ENCODE data around the gene WDR1.

WDR1 gene

GRCh38 chr4:10075953-10076391 lies 40.6 kb downstream of the WDR1 start:
- H3K4me3 Mint-ChIP-seq = no peak overlapping the region
- intact Hi-C loops (cut with micrococcal nuclease) = no loop called here
- H3K27ac Mint-ChIP-seq = peak overlapping the region; percentile 38

GRCh38 chr4:10075158-10075863 lies 41.3 kb downstream of the WDR1 start:
- Mint-ChIP-seq H3K36me3 (ENCODE audit: low read depth) (peaks cover 89% of the 10 kb centered on the region), H3K4me3 (no peak overlapping the region), H3K4me1 (ENCODE audit: low read depth) (peaks cover 26% of the 10 kb centered on the region), H3K27me3 (no peaks in the 10 kb centered on the region), H3K9me3 (no peaks in the 10 kb centered on the region), H3K27ac (peak overlapping the region; percentile 38)
- intact Hi-C loops (cut with micrococcal nuclease) = no loop called here

More at GRCh38 chr4:10075953-10076391, 40.6 kb downstream of the WDR1 start:
- H3K4me1 Mint-ChIP-seq (ENCODE audit: low read depth) = peaks cover 32% of the 10 kb centered on the region
- H3K9me3 Mint-ChIP-seq = no peaks in the 10 kb centered on the region
- H3K27me3 Mint-ChIP-seq = no peaks in the 10 kb centered on the region
- H3K36me3 Mint-ChIP-seq (ENCODE audit: low read depth) = peaks cover 94% of the 10 kb centered on the region

GRCh38 chr4:10074767-10075105 lies 41.9 kb downstream of the WDR1 start:
- Mint-ChIP-seq H3K27me3 (no peaks in the 10 kb centered on the region), H3K27ac (no peak overlapping the region), H3K36me3 (ENCODE audit: low read depth) (peaks cover 89% of the 10 kb centered on the region), H3K4me3 (no peak overlapping the region), H3K9me3 (no peaks in the 10 kb centered on the region), H3K4me1 (ENCODE audit: low read depth) (peaks cover 23% of the 10 kb centered on the region)
- intact Hi-C loops (cut with micrococcal nuclease) = no loop called here

GRCh38 chr4:10074076-10074766 lies 42.4 kb downstream of the WDR1 start:
- no peaks in the 10 kb centered on the region for H3K9me3 Mint-ChIP-seq
- H3K27ac Mint-ChIP-seq = no peak overlapping the region
- H3K27me3 Mint-ChIP-seq = no peaks in the 10 kb centered on the region
- intact Hi-C loops (cut with micrococcal nuclease) = no loop called here
- peaks cover 89% of the 10 kb centered on the region for H3K36me3 Mint-ChIP-seq (ENCODE audit: low read depth)
- no peak overlapping the region for H3K4me3 Mint-ChIP-seq
- H3K4me1 Mint-ChIP-seq (ENCODE audit: low read depth) = peaks cover 18% of the 10 kb centered on the region

- Mint-ChIP-seq H3K4me3 (no peak overlapping the region), H3K4me1 (ENCODE audit: low read depth) (peaks cover under 1% of the 10 kb centered on the region), H3K27ac (peak overlapping the region; percentile 37), H3K36me3 (ENCODE audit: low read depth) (peaks cover 87% of the 10 kb centered on the region), H3K9me3 (no peaks in the 10 kb centered on the region), H3K27me3 (no peaks in the 10 kb centered on the region)
- intact Hi-C loops (cut with micrococcal nuclease) = no loop called here
These were observed 44.1 kb downstream of the WDR1 start for GRCh38 chr4:10072420-10073017.

GRCh38 chr4:10069075-10069642 lies 47.4 kb downstream of the WDR1 start:
- no peak overlapping the region for H3K27ac Mint-ChIP-seq
- H3K9me3 Mint-ChIP-seq = no peaks in the 10 kb centered on the region
- peaks cover 87% of the 10 kb centered on the region for H3K36me3 Mint-ChIP-seq (ENCODE audit: low read depth)
- no peak overlapping the region for H3K4me3 Mint-ChIP-seq
- H3K4me1 Mint-ChIP-seq (ENCODE audit: low read depth) = no peaks in the 10 kb centered on the region
- intact Hi-C loops (cut with micrococcal nuclease) = loop anchor here (10.0 kb wide), 1 partner anchor 374 kb away; no protein-coding TSS in a partner anchor
- no peaks in the 10 kb centered on the region for H3K27me3 Mint-ChIP-seq

- Mint-ChIP-seq H3K27me3 (no peaks in the 10 kb centered on the region), H3K4me3 (no peak overlapping the region), H3K4me1 (ENCODE audit: low read depth) (peaks cover 16% of the 10 kb centered on the region), H3K36me3 (ENCODE audit: low read depth) (peaks cover 67% of the 10 kb centered on the region), H3K9me3 (no peaks in the 10 kb centered on the region), H3K27ac (no peak overlapping the region)
- intact Hi-C loops (cut with micrococcal nuclease) = loop anchor here (10.0 kb wide), 1 partner anchor 372 kb away; no protein-coding TSS in a partner anchor
These were observed 49.6 kb downstream of the WDR1 start for GRCh38 chr4:10066670-10067651.

GRCh38 chr4:10066206-10066605 lies 50.4 kb downstream of the WDR1 start:
- Mint-ChIP-seq H3K4me1 (ENCODE audit: low read depth) (peaks cover 22% of the 10 kb centered on the region), H3K27ac (no peak overlapping the region), H3K36me3 (ENCODE audit: low read depth) (peaks cover 64% of the 10 kb centered on the region), H3K9me3 (no peaks in the 10 kb centered on the region), H3K27me3 (no peaks in the 10 kb centered on the region), H3K4me3 (no peak overlapping the region)
- intact Hi-C loops (cut with micrococcal nuclease) = loop anchor here (10.0 kb wide), 1 partner anchor 371 kb away; no protein-coding TSS in a partner anchor

- H3K4me3 Mint-ChIP-seq = no peak overlapping the region
- peak overlapping the region; percentile 78 for H3K27ac Mint-ChIP-seq
- H3K9me3 Mint-ChIP-seq = no peaks in the 10 kb centered on the region
- H3K27me3 Mint-ChIP-seq = no peaks in the 10 kb centered on the region
- H3K4me1 Mint-ChIP-seq (ENCODE audit: low read depth) = peaks cover 28% of the 10 kb centered on the region
- intact Hi-C loops (cut with micrococcal nuclease) = loop anchor here (1.0 to 10.0 kb wide), 4 partner anchors 44 to 369 kb away; no protein-coding TSS in a partner anchor
- peaks cover 46% of the 10 kb centered on the region for H3K36me3 Mint-ChIP-seq (ENCODE audit: low read depth)
These were observed 52.9 kb downstream of the WDR1 start for GRCh38 chr4:10063544-10064300.

GRCh38 chr4:10061650-10062415 lies 54.8 kb downstream of the WDR1 start:
- peaks cover 28% of the 10 kb centered on the region for H3K36me3 Mint-ChIP-seq (ENCODE audit: low read depth)
- no peak overlapping the region for H3K4me3 Mint-ChIP-seq
- intact Hi-C loops (cut with micrococcal nuclease) = loop anchor here (5.0 to 10.0 kb wide), 2 partner anchors 165 to 367 kb away; no protein-coding TSS in a partner anchor
- H3K4me1 Mint-ChIP-seq (ENCODE audit: low read depth) = peaks cover 28% of the 10 kb centered on the region
- H3K27me3 Mint-ChIP-seq = no peaks in the 10 kb centered on the region
- no peaks in the 10 kb centered on the region for H3K9me3 Mint-ChIP-seq
- H3K27ac Mint-ChIP-seq = no peak overlapping the region

GRCh38 chr4:10058371-10058770 lies 58.2 kb downstream of the WDR1 start:
- Mint-ChIP-seq H3K4me1 (ENCODE audit: low read depth) (peaks cover 21% of the 10 kb centered on the region), H3K9me3 (no peaks in the 10 kb centered on the region), H3K4me3 (no peak overlapping the region), H3K27ac (no peak overlapping the region), H3K36me3 (ENCODE audit: low read depth) (no peaks in the 10 kb centered on the region), H3K27me3 (peaks cover 4% of the 10 kb centered on the region)
- intact Hi-C loops (cut with micrococcal nuclease) = no loop called here

- no peaks in the 10 kb centered on the region for H3K36me3 Mint-ChIP-seq (ENCODE audit: low read depth)
- H3K9me3 Mint-ChIP-seq = no peaks in the 10 kb centered on the region
- intact Hi-C loops (cut with micrococcal nuclease) = no loop called here
- H3K4me3 Mint-ChIP-seq = no peak overlapping the region
- peaks cover 13% of the 10 kb centered on the region for H3K4me1 Mint-ChIP-seq (ENCODE audit: low read depth)
- no peak overlapping the region for H3K27ac Mint-ChIP-seq
- H3K27me3 Mint-ChIP-seq = peaks cover 7% of the 10 kb centered on the region
These were observed 59.6 kb downstream of the WDR1 start for GRCh38 chr4:10057023-10057395.
